A204.1 (cell line): ENCODE data around the gene HKDC1.
A peak's percentile ranks its signal among the peaks of the same experiment; 100 is the strongest.
"Not testable (repeated sequence)": the region's sequence is repeated elsewhere in the genome, so short reads cannot be mapped to it uniquely, and the experiment has no call there.

Source experiments
- FAIRE-seq: peaks from 2 replicates; lab custom pipeline; 2012; peaks lifted over from hg19 to GRCh38; lab: Jason Lieb, UNC

Gene HKDC1

DNA sequence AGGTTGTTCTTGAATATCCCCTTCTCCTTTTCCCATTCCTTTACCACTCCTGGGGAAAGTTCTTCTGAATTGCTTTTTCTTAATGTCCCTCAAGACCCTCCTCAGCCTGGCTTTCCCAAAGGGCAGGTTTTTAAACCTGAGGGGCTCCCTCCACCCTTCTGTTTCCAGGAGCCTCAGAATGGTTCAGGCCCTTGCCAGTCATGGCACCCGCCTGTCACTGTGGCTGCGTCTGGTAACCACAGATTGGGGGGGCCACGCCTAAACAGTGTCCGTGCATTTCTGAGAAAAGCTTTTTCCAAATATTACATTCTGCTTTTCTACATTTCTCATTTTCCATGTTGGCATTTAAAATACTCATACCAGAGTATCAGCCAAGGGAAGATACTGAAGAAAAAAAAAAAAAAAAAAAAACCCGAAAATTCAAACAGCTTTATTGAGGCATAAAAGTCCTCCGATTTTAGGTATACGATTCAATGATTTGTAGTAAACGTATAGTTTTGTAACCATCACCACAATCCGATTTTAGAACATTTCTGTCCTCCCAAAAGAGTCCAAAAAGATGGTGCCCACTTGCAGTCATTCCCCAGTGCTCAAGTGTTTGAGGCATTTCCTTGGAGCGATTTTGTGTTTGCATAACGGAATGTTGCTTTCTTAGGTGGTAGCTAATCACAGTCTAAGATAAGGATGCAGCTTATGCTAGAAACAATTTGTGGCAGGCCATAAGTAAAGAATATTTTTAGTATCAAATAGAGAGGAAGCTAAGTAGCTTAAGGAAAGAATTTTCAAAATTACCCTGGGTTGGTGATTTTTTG is 22.1 kb downstream of the HKDC1 start:
- FAIRE-seq = no peak

GRCh38 chr10:69242852-69243212 is 22.7 kb downstream of the HKDC1 start:
- FAIRE-seq = no peak

DNA sequence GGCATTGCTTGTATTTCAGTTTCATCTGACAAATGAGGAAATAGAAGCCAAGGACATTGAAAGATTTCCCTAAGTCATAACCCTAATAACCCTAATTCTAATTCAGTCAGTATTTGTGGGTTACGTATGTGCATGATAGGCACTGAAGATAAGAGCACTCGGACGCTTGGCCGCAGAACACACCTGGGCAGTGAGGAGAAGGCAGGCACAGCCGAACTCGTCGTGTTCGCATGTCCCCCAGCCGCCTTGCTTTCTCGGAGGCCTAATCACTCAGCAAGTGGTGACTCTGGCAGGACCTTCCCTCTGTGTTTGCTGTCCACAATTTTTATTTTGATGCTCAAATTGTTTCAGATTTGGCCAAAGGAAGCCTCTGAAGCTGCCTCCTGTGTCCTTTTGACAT is 23.7 kb downstream of the HKDC1 start:
- FAIRE-seq = no peak

DNA sequence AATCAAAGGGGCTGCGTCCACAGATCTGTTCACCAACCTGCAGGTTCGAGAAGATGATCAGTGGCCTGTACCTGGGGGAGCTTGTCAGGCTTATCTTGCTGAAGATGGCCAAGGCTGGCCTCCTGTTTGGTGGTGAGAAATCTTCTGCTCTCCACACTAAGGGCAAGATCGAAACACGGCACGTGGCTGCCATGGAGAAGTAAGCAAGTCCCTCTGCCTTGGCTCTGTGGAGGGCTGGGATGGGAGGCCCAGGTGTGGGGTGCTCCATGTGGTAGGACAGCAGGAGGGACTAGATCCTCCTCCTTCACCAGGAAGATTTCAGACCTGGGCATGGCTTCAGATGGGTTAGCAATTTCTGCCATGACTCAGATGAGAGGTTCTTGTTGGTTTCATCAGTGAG is 25.9 kb downstream of the HKDC1 start:
- FAIRE-seq = no peak

GRCh38 chr10:69246581-69247312 is 26.6 kb downstream of the HKDC1 start:
- no peak for FAIRE-seq

DNA sequence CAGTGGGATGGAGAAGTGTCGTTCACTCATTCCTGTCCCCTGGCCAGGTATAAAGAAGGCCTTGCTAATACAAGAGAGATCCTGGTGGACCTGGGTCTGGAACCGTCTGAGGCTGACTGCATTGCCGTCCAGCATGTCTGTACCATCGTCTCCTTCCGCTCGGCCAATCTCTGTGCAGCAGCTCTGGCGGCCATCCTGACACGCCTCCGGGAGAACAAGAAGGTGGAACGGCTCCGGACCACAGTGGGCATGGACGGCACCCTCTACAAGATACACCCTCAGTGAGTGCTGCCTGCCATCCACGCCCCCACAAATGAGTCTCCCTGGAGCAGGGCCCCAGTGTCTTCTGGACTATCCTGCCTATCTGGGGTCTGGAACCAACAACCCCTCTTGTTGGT is 27.2 kb downstream of the HKDC1 start:
- FAIRE-seq = no peak

GRCh38 chr10:69248117-69248730 is 28.1 kb downstream of the HKDC1 start:
- FAIRE-seq = no peak

DNA sequence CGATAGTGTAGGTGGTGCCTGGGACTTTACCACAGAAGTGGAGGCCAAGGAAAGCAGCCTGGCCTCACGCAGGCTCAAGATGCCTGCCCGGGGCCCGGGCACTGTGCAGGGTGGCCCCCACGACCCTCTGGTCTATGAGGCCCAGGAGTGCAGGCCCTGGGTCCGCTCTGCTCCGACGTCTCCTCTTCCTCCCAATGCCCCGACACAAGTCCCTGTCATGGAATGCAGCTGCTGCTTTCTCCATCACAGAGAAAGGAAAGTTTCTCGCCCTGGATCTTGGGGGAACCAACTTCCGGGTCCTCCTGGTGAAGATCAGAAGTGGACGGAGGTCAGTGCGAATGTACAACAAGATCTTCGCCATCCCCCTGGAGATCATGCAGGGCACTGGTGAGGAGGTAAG is 29.9 kb downstream of the HKDC1 start:
- FAIRE-seq = no peak

- not testable (repeated sequence) for FAIRE-seq
These were observed 31.3 kb downstream of the HKDC1 start for GRCh38 chr10:69251417-69251816.

GRCh38 chr10:69253171-69253570 is 33.0 kb downstream of the HKDC1 start:
- FAIRE-seq = no peak

- FAIRE-seq = no peak
These were observed 34.7 kb downstream of the HKDC1 start for GRCh38 chr10:69254877-69255276.

DNA sequence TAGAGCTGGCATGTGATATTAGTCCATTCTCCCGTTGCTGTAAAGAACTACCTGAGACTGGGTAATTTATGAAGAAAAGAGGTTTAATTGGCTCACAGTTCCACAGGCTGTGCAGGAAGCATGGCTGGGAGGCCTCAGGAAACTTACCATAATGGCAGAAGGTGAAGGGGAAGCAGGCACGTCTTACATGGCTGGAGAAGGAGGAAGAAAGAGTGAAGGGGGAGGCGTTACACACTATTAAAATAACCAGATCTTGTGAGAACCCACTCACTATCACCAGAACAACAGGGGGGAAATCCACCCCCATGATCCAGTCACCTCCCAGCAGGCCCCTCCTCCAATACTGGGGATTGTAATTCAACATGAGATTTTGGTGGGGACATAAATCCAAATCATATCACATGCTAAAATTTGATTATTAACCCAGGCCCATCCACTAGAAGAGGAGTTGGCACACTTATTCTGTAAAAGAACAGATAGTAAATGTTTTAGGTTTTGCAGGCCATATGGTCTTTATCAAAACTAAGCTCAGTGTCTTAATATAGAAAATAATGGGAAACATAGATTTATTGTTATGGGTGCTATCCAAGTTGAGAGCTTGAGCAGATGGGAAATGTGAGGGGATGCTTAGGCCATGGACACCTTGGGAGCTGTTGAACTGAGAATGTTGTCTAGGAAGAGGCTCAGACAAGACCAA is 39.6 kb downstream of the HKDC1 start:
- FAIRE-seq = no peak

DNA sequence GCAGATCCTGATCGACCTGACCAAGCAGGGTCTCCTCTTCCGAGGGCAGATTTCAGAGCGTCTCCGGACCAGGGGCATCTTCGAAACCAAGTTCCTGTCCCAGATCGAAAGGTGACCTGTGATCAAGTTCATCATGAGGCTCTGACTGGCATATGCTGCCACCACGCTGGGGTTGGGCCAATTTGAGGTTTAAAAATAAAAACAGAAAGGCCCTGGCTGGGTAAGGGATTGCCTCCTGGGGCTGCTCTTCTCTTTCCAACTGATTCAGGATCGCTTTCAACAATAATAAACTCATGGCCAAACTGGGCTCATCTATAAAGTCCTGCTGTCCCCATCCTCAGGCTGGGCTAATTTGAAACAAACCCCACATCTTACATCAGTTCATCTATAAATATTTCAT is 41.1 kb downstream of the HKDC1 start:
- FAIRE-seq = no peak

- FAIRE-seq = no peak
These were observed 42.2 kb downstream of the HKDC1 start for GRCh38 chr10:69262292-69262751.

DNA sequence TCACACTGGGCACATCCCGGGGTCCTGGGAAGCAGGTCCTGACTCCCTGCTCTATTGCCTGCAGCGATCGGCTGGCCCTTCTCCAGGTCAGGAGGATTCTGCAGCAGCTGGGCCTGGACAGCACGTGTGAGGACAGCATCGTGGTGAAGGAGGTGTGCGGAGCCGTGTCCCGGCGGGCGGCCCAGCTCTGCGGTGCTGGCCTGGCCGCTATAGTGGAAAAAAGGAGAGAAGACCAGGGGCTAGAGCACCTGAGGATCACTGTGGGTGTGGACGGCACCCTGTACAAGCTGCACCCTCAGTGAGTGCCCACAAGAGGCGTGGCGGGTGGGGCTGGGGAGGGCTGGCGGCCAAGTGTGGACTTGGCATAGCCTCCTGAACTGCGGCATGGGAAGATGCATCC is 45.4 kb downstream of the HKDC1 start:
- no peak for FAIRE-seq

GRCh38 chr10:69268761-69269416 is 48.8 kb downstream of the HKDC1 start:
- FAIRE-seq = no peak

- no peak for FAIRE-seq
These were observed 49.6 kb downstream of the HKDC1 start for GRCh38 chr10:69269761-69270160.

- no peak for FAIRE-seq
These were observed 50.9 kb downstream of the HKDC1 start for GRCh38 chr10:69270990-69271389.

DNA sequence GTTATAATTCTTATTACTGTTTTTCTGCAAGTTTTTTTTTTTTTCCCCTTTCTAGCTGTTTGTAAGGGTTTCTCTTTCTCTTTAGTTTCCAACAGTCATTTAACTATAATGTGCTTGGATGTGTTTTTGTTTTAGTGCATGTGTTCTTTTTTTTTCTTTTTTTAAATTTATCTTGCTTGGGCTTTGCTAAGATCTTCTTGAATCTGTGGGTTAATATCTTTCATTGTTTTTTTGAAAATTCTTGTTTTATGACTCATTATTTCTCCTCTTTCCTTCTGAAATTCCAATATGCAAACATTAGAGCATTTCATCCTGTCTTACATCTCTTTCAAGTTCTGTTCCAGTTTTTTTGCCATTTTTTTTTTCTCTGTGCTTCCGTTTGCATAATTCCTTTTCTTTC is 52.5 kb downstream of the HKDC1 start:
- FAIRE-seq = no peak

- FAIRE-seq = no peak
These were observed 55.3 kb downstream of the HKDC1 start for GRCh38 chr10:69275444-69275843.

DNA sequence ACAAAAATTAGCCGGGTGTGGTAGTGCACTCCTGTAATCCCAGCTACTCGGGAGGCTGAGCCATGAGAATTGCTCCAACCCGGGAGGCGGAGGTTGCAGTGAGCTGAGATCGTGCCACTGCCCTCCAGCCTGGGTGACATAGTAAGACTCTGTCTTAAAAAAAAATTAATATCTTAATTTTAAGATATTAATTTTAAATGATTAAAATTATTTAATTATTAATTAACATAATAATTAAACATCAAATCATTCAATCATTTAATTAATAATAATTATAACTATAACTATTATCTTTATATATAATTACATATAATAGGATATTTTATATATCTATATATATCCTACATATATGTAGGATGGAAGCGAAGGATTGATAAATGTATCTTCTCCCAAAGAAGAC is 56.4 kb downstream of the HKDC1 start:
- FAIRE-seq = peak; percentile 75

- FAIRE-seq = no peak
These were observed 58.4 kb downstream of the HKDC1 start, which contains the start of gene HK1 for GRCh38 chr10:69278446-69278963. TSS of gene HK1 (plus strand) at chr10:69278496.
